HG03060 (cell line): ENCODE results near the gene RIC8A.
"Not testable (repeated sequence)": the region's sequence is repeated elsewhere in the genome, so short reads cannot be mapped to it uniquely, and the experiment has no call there.

Experiments
- ATAC-seq: cut with Tn5 transposase; IDR thresholded peaks from one replicate; pipeline ENCODE4 v1.9.1; 2021; ENCODE audit warnings: low read depth, moderate number of reproducible peaks; ENCODE audit not compliant: unreplicated experiment

Gene RIC8A

GRCh38 chr11:216081-216974, 8.8 kb downstream of the RIC8A start:
- no peak for ATAC-seq

DNA sequence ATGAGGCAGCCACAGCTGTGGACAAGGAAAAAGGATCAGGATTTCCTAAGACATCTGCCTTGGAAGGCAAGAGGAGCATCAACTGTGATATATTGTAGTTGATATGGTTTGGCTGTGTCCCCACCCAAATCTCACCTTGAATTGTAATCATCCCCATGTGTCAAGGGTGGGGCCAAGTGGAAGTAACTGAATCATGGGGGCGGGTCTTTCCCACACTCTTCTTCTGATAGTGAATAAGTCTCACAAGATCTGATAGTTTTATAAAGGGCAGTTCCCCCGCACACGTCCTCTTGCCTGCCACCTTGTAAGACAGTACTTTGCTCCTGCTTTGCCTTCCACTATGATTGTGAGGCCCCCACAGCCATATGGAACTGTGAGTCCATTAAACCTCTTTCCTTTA, 10.2 kb downstream of the RIC8A start:
- no peak for ATAC-seq

DNA sequence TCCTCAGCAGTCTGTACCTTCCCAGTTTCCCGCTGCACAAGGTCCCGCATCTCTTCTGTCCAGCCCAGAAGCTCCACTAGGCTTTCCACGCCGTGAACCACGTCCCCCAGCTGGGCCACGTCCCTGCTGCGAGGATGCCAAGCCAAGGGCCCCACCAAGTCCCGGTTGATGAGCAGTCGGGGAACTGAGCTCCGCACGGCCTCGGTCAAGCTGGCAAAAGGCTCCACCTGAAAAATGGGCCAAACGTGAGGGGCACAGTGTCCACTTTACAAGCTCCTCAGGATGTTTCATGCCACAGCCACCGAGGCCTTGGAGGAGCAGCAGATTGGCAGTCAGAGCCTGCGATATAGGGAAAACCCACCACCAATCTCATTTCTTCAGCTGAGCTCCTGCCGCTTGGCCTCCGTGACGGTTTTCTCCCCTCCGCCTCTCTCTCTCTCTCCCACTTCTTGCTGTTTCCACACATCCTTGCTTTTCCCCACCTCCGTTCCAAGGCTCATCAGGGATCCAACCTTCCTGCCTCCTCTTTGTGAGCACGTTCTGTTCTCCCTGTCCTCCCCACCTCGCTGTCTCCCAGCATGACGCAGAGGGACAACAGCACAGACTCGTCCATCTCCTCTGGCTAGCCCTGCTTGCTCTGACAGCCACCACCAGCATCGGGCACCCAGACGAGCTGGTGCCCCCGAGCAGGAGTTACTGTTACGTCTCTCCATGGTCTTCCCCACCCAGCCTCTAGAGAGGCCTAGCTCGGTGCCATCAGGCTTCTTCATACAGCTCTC, 11.5 kb downstream of the RIC8A start:
- no peak for ATAC-seq

- ATAC-seq, result not testable (repeated sequence)
Observed at GRCh38 chr11:220641-221215, 13.2 kb downstream of the RIC8A start.

GRCh38 chr11:221539-221938, 14.0 kb downstream of the RIC8A start:
- ATAC-seq, result no peak

DNA sequence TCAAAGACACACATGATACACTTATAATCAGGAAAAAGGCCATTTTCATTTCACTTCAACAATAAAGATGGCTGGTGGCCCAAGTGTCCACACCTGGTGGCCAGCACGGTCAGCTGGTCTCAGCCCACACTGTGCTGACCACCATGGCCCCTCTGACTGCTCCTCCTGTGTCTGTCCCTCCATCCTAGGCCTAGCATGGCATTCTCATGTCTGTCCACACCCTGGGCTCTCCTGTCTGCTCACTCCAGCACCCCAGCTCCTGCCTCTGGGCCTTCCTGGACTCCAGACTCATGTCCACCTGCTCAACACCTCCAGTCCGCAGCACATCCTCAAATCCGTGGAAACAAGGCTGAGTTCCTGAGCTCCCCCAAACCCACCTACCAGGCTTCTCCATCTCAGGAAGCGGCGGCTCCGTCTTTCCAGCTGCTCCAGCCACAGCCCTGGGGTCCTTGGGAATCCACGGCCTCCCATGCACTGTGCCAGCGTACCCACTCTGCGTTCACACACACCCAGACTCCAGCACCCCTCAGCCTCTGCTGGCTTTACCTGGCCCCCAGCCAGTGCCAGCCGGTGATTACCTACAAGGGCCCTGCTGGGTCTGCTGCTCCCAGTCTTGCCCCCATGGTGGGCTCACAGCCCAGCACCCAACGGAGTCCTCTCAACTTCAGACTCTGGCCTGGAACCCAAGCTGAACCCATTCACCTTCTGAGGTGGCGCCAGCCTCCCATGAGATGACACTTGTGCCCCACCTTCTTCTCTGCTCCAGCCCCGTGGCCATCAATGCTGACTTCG, 14.7 kb downstream of the RIC8A start:
- no peak for ATAC-seq

DNA sequence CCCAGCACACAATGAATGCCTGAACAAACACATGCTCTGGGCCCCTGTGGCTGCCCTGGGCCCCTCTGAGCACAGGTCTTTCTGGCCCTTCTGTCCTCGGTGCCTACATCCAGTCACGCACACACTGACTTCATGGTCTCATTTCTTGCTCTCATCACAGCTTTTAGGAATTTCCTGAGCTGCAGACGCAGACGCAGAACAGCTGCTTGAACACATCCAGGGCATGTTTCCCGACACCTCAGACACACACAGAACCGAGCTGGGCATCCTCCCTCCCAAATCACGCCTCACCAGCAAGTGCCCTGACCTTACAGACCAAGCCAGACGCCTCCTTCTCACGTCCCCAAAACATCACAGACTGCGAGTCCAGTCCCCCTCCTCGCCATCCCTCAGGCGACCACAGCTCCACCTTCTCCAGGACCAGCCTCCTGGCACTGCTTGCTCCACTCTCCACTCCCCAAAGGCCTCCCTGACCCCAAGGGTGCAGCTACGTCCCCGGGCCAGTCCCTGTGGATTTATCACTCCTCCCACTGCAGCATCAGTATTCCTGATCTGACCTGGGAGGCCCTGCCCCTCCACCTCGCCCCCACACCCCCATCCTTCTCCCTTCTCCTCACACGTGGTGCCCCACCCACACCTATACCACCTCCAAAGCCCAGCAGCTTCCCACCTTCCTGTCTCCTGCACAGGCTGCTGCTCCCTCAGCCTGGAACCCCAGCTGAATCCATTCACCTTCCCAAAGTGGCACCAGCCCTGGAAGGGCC, 15.7 kb downstream of the RIC8A start:
- ATAC-seq, result no peak

DNA sequence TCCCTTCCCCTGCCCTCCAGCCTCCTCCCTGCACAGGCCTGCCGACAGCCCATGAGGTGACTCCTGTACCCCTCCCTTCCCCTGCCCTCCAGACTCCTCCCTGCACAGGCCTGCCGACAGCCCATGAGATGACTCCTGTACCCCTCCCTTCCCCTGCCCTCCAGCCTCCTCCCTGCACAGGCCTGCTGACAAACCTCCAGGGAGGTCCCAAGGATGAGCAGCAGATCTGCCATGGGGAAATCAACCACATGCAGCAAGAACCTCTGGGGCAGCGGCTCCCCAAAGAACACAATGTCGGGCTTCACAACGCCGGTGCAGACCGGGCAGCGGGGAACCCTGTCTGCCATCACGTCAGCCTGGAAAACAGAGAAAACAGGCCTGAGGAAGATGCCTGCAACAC, 16.4 kb downstream of the RIC8A start:
- ATAC-seq, result no peak

GRCh38 chr11:224424-224823, 16.9 kb downstream of the RIC8A start:
- no peak for ATAC-seq

- no peak for ATAC-seq
Observed at GRCh38 chr11:225734-226453, 18.4 kb downstream of the RIC8A start.

DNA sequence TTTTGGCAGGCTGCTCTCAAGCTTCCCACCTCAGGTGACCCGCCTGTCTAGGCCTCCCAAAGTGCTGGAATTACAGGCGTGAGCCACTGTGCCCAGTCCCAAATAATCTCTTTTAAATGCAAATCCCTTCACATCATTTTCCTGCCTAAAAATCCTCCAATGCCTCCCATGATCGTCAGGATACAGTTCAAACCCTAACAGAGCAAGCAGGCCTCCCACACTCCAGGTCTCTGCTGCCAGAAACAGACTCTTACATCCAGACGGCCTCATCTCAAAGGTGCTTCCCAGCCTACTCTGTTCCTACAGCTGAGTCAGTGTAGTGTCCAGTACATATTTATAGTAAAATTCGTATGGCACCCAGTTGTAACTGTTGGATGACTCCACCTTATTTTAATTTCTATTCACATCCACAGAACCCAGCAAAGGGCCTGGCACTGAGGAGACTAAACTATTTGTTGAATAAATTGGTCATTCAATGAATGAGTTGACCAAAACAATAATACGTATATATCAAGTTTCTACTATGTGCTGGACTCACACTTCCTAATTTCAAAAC, 20.4 kb downstream of the RIC8A start:
- no peak for ATAC-seq

DNA sequence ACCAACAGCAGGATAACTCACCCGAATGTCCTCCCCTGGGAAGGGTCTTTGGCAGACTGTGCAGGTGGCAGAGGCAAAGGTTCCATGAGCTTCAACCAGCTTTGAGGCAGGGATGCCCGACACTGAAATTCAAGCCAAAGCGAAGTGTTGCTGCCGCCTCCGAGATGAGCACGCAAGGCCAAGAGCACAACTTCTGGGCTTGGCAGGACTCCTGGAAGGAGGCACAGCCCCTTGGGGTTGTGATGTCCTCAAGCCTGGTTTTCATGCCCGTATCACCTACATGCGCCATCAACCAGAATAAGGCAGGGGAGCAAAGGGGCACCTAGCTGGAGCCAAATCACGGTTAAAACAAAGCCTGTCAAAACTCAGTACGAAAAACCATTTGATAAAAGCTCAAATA, 22.9 kb downstream of the RIC8A start:
- no peak for ATAC-seq

GRCh38 chr11:232783-233565, 25.5 kb downstream of the RIC8A start:
- no peak for ATAC-seq

GRCh38 chr11:235180-235579, 27.7 kb downstream of the RIC8A start:
- ATAC-seq, result no peak

GRCh38 chr11:235609-235996, 28.1 kb downstream of the RIC8A start:
- ATAC-seq, result peak; percentile 10

DNA sequence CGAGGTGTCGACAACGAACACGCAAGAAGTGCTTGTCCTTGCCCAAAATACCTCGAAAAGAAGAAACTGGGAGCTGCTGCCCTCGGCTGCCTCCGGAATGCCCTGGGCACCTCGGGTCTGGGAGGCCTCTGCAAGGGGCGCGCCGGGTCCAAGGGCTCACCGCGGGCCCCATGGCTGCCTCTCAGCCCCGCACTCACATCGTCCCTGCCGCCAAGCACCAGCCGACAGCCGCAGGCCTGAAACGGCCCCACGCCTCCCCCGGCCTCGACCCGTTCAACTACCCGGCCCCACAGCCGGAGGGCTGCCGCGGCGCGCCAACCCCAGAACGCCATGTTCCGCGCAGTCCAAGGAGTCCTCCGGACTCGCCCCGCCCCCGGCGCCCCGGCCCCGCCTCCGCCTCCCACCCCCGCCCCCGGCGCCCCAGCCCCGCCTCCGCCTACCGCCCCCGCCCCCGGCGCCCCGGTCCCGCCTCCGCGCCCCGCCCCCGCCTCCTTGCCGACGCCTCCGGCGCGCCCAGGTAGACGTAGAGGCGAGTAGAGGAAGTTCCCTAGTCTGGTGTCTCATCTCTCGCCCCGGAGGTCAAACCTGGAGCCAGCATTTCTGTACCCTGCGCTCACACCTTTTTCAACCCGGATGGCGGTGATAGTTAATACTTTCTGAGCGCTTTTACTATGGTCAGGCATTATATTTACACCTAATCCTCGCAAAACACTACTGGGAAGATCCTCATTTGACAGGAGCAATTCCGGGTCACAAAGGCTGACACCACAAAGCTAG, 28.7 kb downstream of the RIC8A start, which contains the start of gene SIRT3:
Gene SIRT3, minus strand, starts transcription at position 346 of the 777 bp plus-strand sequence. Its CDS starts 14 bp downstream, at position 332.
- ATAC-seq, result peak; percentile 41
